Smooth muscle cell (in vitro differentiated cells): ENCODE data around the gene TBC1D1. TPM values are rescaled to one million over a fixed set of nuclear protein-coding genes. Genes with fewer than 3 reads are reported as not detected.

Experiments
- DNase-seq: peaks from one replicate; lab custom pipeline; 2025; ENCODE audit not compliant: unreplicated experiment; lab: John Stamatoyannopoulos, UW
- H2AFZ ChIP-seq: fragments of 200-600 bp; sonication (generic); 2 replicates; pipeline ENCODE4 v1.6.0; 2016; ENCODE audit warnings: antibody characterized with exemption, low read depth, mild to moderate bottlenecking
- H3F3A ChIP-seq: fragments of 200-600 bp; sonication (generic); 2 replicates; pipeline ENCODE4 v1.6.0; 2017; ENCODE audit warnings: antibody characterized with exemption, low read depth
- H3K27ac ChIP-seq: fragments of 200-600 bp; sonication (generic); 2 replicates; pipeline ENCODE4 v1.5.1; 2016; ENCODE audit warnings: low read depth, mild to moderate bottlenecking
- H3K27me3 ChIP-seq: fragments of 200-600 bp; sonication (generic); 2 replicates; pipeline ENCODE4 v1.6.1; 2016; ENCODE audit warnings: low read depth, mild to moderate bottlenecking
- H3K36me3 ChIP-seq: fragments of 200-600 bp; sonication (generic); 2 replicates; pipeline ENCODE4 v1.5.1; 2016; ENCODE audit warnings: low read depth
- H3K4me1 ChIP-seq: fragments of 200-600 bp; sonication (generic); 2 replicates; pipeline ENCODE4 v1.5.1; 2016; ENCODE audit warnings: low read depth
- H3K4me2 ChIP-seq: fragments of 200-600 bp; sonication (generic); 2 replicates; pipeline ENCODE4 v1.6.0; 2016; ENCODE audit warnings: mild to moderate bottlenecking
- H3K4me3 ChIP-seq: fragments of 200-600 bp; sonication (generic); 2 replicates; pipeline ENCODE4 v1.5.1; 2016; ENCODE audit warnings: mild to moderate bottlenecking
- H3K79me2 ChIP-seq: fragments of 200-600 bp; sonication (generic); 2 replicates; pipeline ENCODE4 v1.6.0; 2016; ENCODE audit warnings: low read depth, mild to moderate bottlenecking
- H3K9ac ChIP-seq: fragments of 200-600 bp; sonication (generic); 2 replicates; pipeline ENCODE4 v1.6.0; 2016; ENCODE audit warnings: low read depth
- H3K9me3 ChIP-seq: fragments of 200-600 bp; sonication (generic); replicated peaks from 2 replicates; pipeline ENCODE4 v1.5.1; 2016; ENCODE audit warnings: low read depth
- H4K20me1 ChIP-seq: fragments of 200-600 bp; sonication (generic); 2 replicates; pipeline ENCODE4 v1.6.0; 2016; ENCODE audit warnings: low read depth
- CTCF ChIP-seq: fragments of 200-600 bp; sonication (generic); IDR thresholded peaks from 2 replicates; pipeline ENCODE4 v1.5.1; 2017; ENCODE audit warnings: borderline replicate concordance, mild to moderate bottlenecking, antibody characterized with exemption; ENCODE audit not compliant: insufficient read depth, poor library complexity, severe bottlenecking
- WGBS: methylation state at CpG from one replicate; pipeline ENCODE4 v1.1.7; 2016; ENCODE audit warnings: low lambda C conversion rate; 5-methylcytosine and 5-hydroxymethylcytosine counted together
- polyA plus RNA-seq: library from polyadenylated mRNA; unstranded; fragments of >200 nt; fragmentation: Nextera tagmentation; extraction: Ambion mirVana; gene quantifications from 2 replicates; pipeline ENCODE4 v1.2.1, GENCODE V29; 2016
- total RNA-seq: library from RNA; depleted of rRNA; stranded (reverse); fragments of >200 nt; gene quantifications from 2 replicates; pipeline ENCODE4 v1.2.3, GENCODE V29; 2014

Gene TBC1D1
- total and polyA plus RNA-seq, 2 experiments from 2014 or later: 81.5 to 117 TPM

- Histone ChIP-seq H3K27me3 (no peaks in the 10 kb centered on the region), H3F3A (no peaks in the 10 kb centered on the region), H3K79me2 (no peaks in the 10 kb centered on the region), H3K9me3 (no peaks in the 10 kb centered on the region), H3K27ac (no peak overlapping the region), H3K4me3 (no peak overlapping the region), H3K36me3 (no peaks in the 10 kb centered on the region), H3K4me2 (peak overlapping the region; percentile 71), H3K9ac (no peak overlapping the region), H3K4me1 (no peaks in the 10 kb centered on the region), H4K20me1 (no peaks in the 10 kb centered on the region), H2AFZ (peak overlapping the region; percentile 60)
- 63% methylated on average over 12 of the region's 12 CpGs for WGBS
- no peak for DNase-seq
- no peak for TF ChIP-seq CTCF
These were observed 37.8 kb downstream of the TBC1D1 start for GRCh38 chr4:37928426-37929416.

- H3K27ac ChIP-seq: no peak overlapping the region
- H3K9ac ChIP-seq: no peak overlapping the region
- no peaks in the 10 kb centered on the region for H3K9me3 ChIP-seq
- DNase-seq: no peak
- H4K20me1 ChIP-seq: no peaks in the 10 kb centered on the region
- H2AFZ ChIP-seq: no peak overlapping the region
- H3K79me2 ChIP-seq: no peaks in the 10 kb centered on the region
- no peak for TF ChIP-seq CTCF
- no peaks in the 10 kb centered on the region for H3K4me1 ChIP-seq
- WGBS: 93% methylated on average over 8 of the region's 8 CpGs
- no peak overlapping the region for H3K4me3 ChIP-seq
- H3K36me3 ChIP-seq: no peaks in the 10 kb centered on the region
- H3K4me2 ChIP-seq: no peak overlapping the region
- no peaks in the 10 kb centered on the region for H3F3A ChIP-seq
- H3K27me3 ChIP-seq: no peaks in the 10 kb centered on the region
These were observed 43.2 kb downstream of the TBC1D1 start for GRCh38 chr4:37934096-37934495.

GRCh38 chr4:37934609-37935008 is 43.7 kb downstream of the TBC1D1 start:
- Histone ChIP-seq H3K36me3 (no peaks in the 10 kb centered on the region), H3K79me2 (no peaks in the 10 kb centered on the region), H4K20me1 (no peaks in the 10 kb centered on the region), H3F3A (no peaks in the 10 kb centered on the region), H3K9me3 (no peaks in the 10 kb centered on the region), H3K27me3 (no peaks in the 10 kb centered on the region), H3K4me3 (no peak overlapping the region), H3K4me1 (no peaks in the 10 kb centered on the region), H3K4me2 (no peak overlapping the region), H3K9ac (no peak overlapping the region), H2AFZ (no peak overlapping the region), H3K27ac (no peak overlapping the region)
- 95% methylated on average over 3 of the region's 3 CpGs for WGBS
- DNase-seq: no peak
- no peak for TF ChIP-seq CTCF

GRCh38 chr4:37935026-37935425 is 44.1 kb downstream of the TBC1D1 start:
- Histone ChIP-seq H3K4me2 (no peak overlapping the region), H3K9ac (no peak overlapping the region), H3K4me1 (no peaks in the 10 kb centered on the region), H3K27me3 (no peaks in the 10 kb centered on the region), H3K4me3 (no peak overlapping the region), H4K20me1 (no peaks in the 10 kb centered on the region), H3K79me2 (no peaks in the 10 kb centered on the region), H3K27ac (no peak overlapping the region), H2AFZ (no peak overlapping the region), H3K9me3 (no peaks in the 10 kb centered on the region), H3F3A (no peaks in the 10 kb centered on the region), H3K36me3 (no peaks in the 10 kb centered on the region)
- no peak for DNase-seq
- TF ChIP-seq CTCF: no peak
- WGBS: 96% methylated on average over 4 of the region's 4 CpGs
